ENCODE data around the gene METTL2B. TPM values are rescaled to one million over a fixed set of nuclear protein-coding genes. Genes with fewer than 3 reads are reported as not detected.
A peak's percentile ranks its signal among the peaks of the same experiment; 100 is the strongest.
"Not testable (repeated sequence)": the region's sequence is repeated elsewhere in the genome, so short reads cannot be mapped to it uniquely, and the experiment has no call there.

Gene METTL2B
- total RNA-seq, 1 donor from 2014 or later: 36.8 TPM

- not testable (repeated sequence) for H3K27me3 Mint-ChIP-seq; H3K9me3 Mint-ChIP-seq; DNase-seq (ENCODE audit: extremely low spot score, unreplicated experiment)
- peak overlapping the region; percentile 95 for H3K27ac Mint-ChIP-seq
- peak overlapping the region; percentile 94 for H3K4me3 Mint-ChIP-seq
- H3K4me1 Mint-ChIP-seq (ENCODE audit: unreplicated experiment): peaks cover 23% of the 10 kb centered on the region
- H3K36me3 Mint-ChIP-seq: peaks cover 13% of the 10 kb centered on the region
Observed at GRCh38 chr7:128530121-128530854, 53.7 kb downstream of the METTL2B start.

- no peak overlapping the region for H3K4me3 Mint-ChIP-seq
- peaks cover 17% of the 10 kb centered on the region for H3K36me3 Mint-ChIP-seq
- no peak for TF ChIP-seq CTCF (conservative IDR thresholded peaks at IDR 0.05)
- H3K27me3 Mint-ChIP-seq: no peaks in the 10 kb centered on the region
- H3K27ac Mint-ChIP-seq: no peak overlapping the region
- peaks cover 20% of the 10 kb centered on the region for H3K4me1 Mint-ChIP-seq (ENCODE audit: unreplicated experiment)
- H3K9me3 Mint-ChIP-seq: no peaks in the 10 kb centered on the region
- no peak for DNase-seq (ENCODE audit: extremely low spot score, unreplicated experiment)
Observed at GRCh38 chr7:128530855-128531104, 54.2 kb downstream of the METTL2B start.

- H3K4me3 Mint-ChIP-seq, H3K27ac Mint-ChIP-seq, H3K27me3 Mint-ChIP-seq, H3K9me3 Mint-ChIP-seq: not testable (repeated sequence)
- Mint-ChIP-seq H3K36me3 (peaks cover 18% of the 10 kb centered on the region), H3K4me1 (ENCODE audit: unreplicated experiment) (peaks cover 19% of the 10 kb centered on the region)
- peak; percentile 87 for DNase-seq (ENCODE audit: extremely low spot score, unreplicated experiment)
Observed at GRCh38 chr7:128531105-128531954, 54.8 kb downstream of the METTL2B start.

DNA sequence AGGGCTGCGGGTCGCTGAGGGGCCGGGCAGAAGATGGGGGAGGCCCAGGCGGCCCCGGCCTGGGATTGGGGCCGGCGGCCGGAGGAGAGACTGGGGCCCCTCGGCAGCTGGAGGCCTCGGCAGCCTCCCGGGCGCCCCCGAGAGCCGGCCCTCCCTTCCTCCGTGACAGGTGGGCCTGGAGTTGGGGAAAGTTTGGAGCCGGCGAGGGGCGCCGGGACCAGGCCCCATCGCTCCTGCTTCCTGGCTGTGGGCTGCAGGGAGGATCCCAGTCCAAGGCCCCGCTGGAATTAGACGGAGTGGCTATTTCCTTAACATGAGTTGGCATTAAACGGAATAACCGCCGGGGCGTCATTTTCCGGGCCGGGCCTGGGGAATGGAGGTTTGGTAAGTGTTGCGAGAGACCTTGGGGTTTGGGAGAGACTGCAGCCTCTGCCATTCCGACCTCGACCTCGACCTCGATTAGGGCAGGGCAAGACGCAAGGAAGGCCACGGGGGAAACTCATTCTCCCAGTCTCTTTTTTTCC, 55.5 kb downstream of the METTL2B start:
- H3K36me3 Mint-ChIP-seq: peaks cover 18% of the 10 kb centered on the region
- H3K9me3 Mint-ChIP-seq; H3K27me3 Mint-ChIP-seq; DNase-seq (ENCODE audit: extremely low spot score, unreplicated experiment): not testable (repeated sequence)
- H3K4me1 Mint-ChIP-seq (ENCODE audit: unreplicated experiment): peaks cover 19% of the 10 kb centered on the region
- peak overlapping the region; percentile 93 for H3K4me3 Mint-ChIP-seq
- H3K27ac Mint-ChIP-seq: peak overlapping the region; percentile 97

DNA sequence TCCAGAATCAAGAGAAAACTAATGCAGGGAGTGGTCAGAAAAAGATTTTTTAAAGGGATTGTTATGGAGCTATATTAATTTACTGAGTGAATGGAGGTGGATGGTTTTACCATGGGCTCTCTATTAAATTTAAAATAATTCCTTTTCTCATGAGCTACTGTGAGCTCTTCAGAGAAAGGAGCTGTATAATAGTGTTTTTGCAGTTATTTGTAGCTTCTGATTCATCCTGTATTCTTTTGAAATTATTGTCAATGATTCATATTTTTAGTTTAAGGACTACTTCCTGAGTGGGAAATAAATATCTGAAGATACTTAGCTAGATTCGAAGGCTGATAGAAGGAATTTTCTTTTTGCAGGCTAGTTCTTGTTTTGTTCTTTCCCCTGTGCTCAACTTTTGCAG, 56.4 kb downstream of the METTL2B start:
- Mint-ChIP-seq H3K4me1 (ENCODE audit: unreplicated experiment) (peaks cover 19% of the 10 kb centered on the region), H3K27ac (peak overlapping the region; percentile 97), H3K36me3 (peaks cover 18% of the 10 kb centered on the region), H3K4me3 (peak overlapping the region; percentile 93)
- not testable (repeated sequence) for DNase-seq (ENCODE audit: extremely low spot score, unreplicated experiment); H3K27me3 Mint-ChIP-seq; H3K9me3 Mint-ChIP-seq

GRCh38 chr7:128537410-128537809, 60.9 kb downstream of the METTL2B start:
- Mint-ChIP-seq H3K4me1 (ENCODE audit: unreplicated experiment) (peaks cover 12% of the 10 kb centered on the region), H3K36me3 (peaks cover 20% of the 10 kb centered on the region), H3K27ac (peak overlapping the region; percentile 65)
- not testable (repeated sequence) for H3K4me3 Mint-ChIP-seq; H3K27me3 Mint-ChIP-seq; H3K9me3 Mint-ChIP-seq; DNase-seq (ENCODE audit: extremely low spot score, unreplicated experiment)
- peak; percentile 55 for TF ChIP-seq CTCF (conservative IDR thresholded peaks at IDR 0.05)

DNA sequence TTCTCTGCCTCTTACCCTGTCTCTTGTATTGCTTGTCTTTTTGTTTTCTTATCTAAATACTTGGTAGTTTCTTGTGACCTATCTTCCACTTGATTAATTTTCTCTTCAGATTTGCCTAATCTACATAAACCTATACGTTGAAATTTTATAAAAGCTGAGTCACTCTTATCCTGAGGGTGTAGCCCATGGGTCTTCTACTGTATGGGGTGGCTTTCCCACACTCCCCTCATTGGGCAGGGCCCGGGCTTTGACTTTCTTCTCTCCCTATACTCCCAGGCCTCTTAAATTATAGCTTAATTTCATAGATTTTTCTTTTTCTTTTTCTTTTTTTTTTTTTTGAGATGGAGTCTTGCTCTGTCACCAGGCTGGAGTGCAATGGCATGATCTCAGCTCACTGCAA, 66.0 kb downstream of the METTL2B start:
- not testable (repeated sequence) for H3K27ac Mint-ChIP-seq; DNase-seq (ENCODE audit: extremely low spot score, unreplicated experiment); H3K9me3 Mint-ChIP-seq; H3K4me1 Mint-ChIP-seq (ENCODE audit: unreplicated experiment); H3K4me3 Mint-ChIP-seq; H3K27me3 Mint-ChIP-seq
- H3K36me3 Mint-ChIP-seq: peaks cover 19% of the 10 kb centered on the region

DNA sequence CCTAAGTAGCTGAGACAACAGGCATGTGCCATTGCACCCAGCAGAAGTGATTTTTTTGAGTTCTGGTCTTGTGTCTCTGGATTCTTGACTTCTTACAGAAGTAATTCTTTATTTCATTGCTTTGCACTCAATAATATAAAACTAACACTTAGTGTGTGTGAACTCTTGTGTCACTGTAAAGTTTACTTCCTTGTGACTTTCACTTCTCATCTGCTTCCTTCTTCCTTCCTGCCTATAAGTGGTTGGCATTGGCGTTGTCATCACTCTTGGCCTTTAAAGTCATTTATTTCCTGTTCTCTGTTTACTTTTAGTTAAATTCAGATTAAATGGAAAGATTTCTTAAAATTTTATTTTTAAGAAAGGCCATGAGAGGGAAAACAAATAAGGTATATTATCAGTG, 66.8 kb downstream of the METTL2B start:
- not testable (repeated sequence) for H3K4me1 Mint-ChIP-seq (ENCODE audit: unreplicated experiment); H3K27ac Mint-ChIP-seq; H3K27me3 Mint-ChIP-seq; H3K9me3 Mint-ChIP-seq; H3K4me3 Mint-ChIP-seq; DNase-seq (ENCODE audit: extremely low spot score, unreplicated experiment)
- H3K36me3 Mint-ChIP-seq: peaks cover 19% of the 10 kb centered on the region

- H3K36me3 Mint-ChIP-seq: peaks cover 22% of the 10 kb centered on the region
- H3K27me3 Mint-ChIP-seq; H3K4me3 Mint-ChIP-seq; H3K27ac Mint-ChIP-seq; H3K9me3 Mint-ChIP-seq; DNase-seq (ENCODE audit: extremely low spot score, unreplicated experiment); H3K4me1 Mint-ChIP-seq (ENCODE audit: unreplicated experiment): not testable (repeated sequence)
Observed at GRCh38 chr7:128546319-128546851, 69.8 kb downstream of the METTL2B start.
